ENCODE data around the gene PURA.

- TF ChIP-seq CTCF (IDR thresholded peaks at IDR 0.05) (no peak), EP300 (IDR thresholded peaks at IDR 0.05) (no peak), POLR2A (IDR thresholded peaks at IDR 0.05) (no peak)
These were observed 28.3 kb downstream of the PURA start for GRCh38 chr5:140142246-140142645.

Data from stomach (tissue), 4 donors.